GM23338 (cell line): ENCODE data around the gene ATF4. TPM values are rescaled to one million over a fixed set of nuclear protein-coding genes. Genes with fewer than 3 reads are reported as not detected.

ENCODE experiments used
- ATAC-seq: fragments of 200-7000 bp; cut with Tn5 transposase; 3 replicates; pipeline ENCODE4 v1.9.1; 2020
- DNase-seq: peaks from one replicate; pipeline ENCODE4 v3.0.0-alpha.2; 2015; ENCODE audit warnings: low spot score
- H2AFZ ChIP-seq: fragments of 200-600 bp; sonication (generic); 2 replicates; pipeline ENCODE4 v1.8.0; 2016; ENCODE audit warnings: antibody characterized with exemption, mild to moderate bottlenecking, moderate library complexity
- H3F3A ChIP-seq: fragments of 200-600 bp; sonication (generic); replicated peaks from 2 replicates; pipeline ENCODE4 v1.8.0; 2017; ENCODE audit warnings: antibody characterized with exemption, mixed run types, low read depth
- H3K27ac ChIP-seq: fragments of 200-600 bp; sonication (generic); 2 replicates; pipeline ENCODE4 v1.6.1; 2016; ENCODE audit warnings: low read depth
- H3K27me3 ChIP-seq: fragments of 200-600 bp; sonication (generic); 2 replicates; pipeline ENCODE4 v1.8.0; 2016; ENCODE audit warnings: mild to moderate bottlenecking, mixed run types, moderate library complexity; ENCODE audit not compliant: insufficient read depth
- H3K36me3 ChIP-seq: fragments of 200-600 bp; sonication (generic); 2 replicates; pipeline ENCODE4 v1.8.0; 2016; ENCODE audit warnings: mild to moderate bottlenecking; ENCODE audit not compliant: insufficient read depth
- H3K4me1 ChIP-seq: fragments of 200-600 bp; sonication (generic); 2 replicates; pipeline ENCODE4 v1.8.0; 2016; ENCODE audit warnings: mild to moderate bottlenecking, moderate library complexity; ENCODE audit not compliant: insufficient read depth
- H3K4me2 ChIP-seq: fragments of 200-600 bp; sonication (generic); 2 replicates; pipeline ENCODE4 v1.7.1; 2017; ENCODE audit warnings: mixed run types
- H3K4me3 ChIP-seq: fragments of 200-600 bp; sonication (generic); 2 replicates; pipeline ENCODE4 v1.6.1; 2016; ENCODE audit warnings: mixed run types
- H3K79me2 ChIP-seq: fragments of 200-600 bp; sonication (generic); replicated peaks from 2 replicates; pipeline ENCODE4 v1.8.0; 2017; ENCODE audit warnings: mild to moderate bottlenecking; ENCODE audit not compliant: insufficient read depth
- H3K9me2 ChIP-seq: fragments of 200-600 bp; sonication (generic); 2 replicates; pipeline ENCODE4 v1.8.0; 2017; ENCODE audit not compliant: insufficient read depth
- H4K20me1 ChIP-seq: fragments of 200-600 bp; sonication (generic); replicated peaks from 2 replicates; pipeline ENCODE4 v1.8.0; 2017; ENCODE audit warnings: mild to moderate bottlenecking; ENCODE audit not compliant: insufficient read depth
- H3K27ac Mint-ChIP-seq: 2 replicates; pipeline ENCODE4 v1.8.0; 2020; ENCODE audit warnings: inconsistent platforms, mild to moderate bottlenecking, moderate library complexity, mixed read lengths
- H3K27me3 Mint-ChIP-seq: 3 replicates; pipeline ENCODE4 v1.8.0; 2022; ENCODE audit warnings: low read depth, mild to moderate bottlenecking, moderate library complexity, mixed read lengths, inconsistent platforms; ENCODE audit not compliant: insufficient read depth, poor library complexity
- H3K36me3 Mint-ChIP-seq: 3 replicates; pipeline ENCODE4 v1.8.0; 2021; ENCODE audit warnings: low read depth, mild to moderate bottlenecking, inconsistent platforms, moderate library complexity, mixed read lengths
- H3K4me1 Mint-ChIP-seq: 3 replicates; pipeline ENCODE4 v1.8.0; 2020; ENCODE audit warnings: mild to moderate bottlenecking, inconsistent platforms, mixed read lengths
- H3K4me3 Mint-ChIP-seq: 3 replicates; pipeline ENCODE4 v1.8.0; 2021; ENCODE audit warnings: moderate library complexity, mild to moderate bottlenecking, inconsistent platforms, mixed read lengths
- H3K9me3 Mint-ChIP-seq: 3 replicates; pipeline ENCODE4 v1.8.0; 2020; ENCODE audit warnings: moderate library complexity, mild to moderate bottlenecking, inconsistent platforms, mixed read lengths
- CREB1 ChIP-seq: fragments of 250-450 bp; sonication (Bioruptor Pico); IDR thresholded peaks from 2 replicates; pipeline ENCODE4 v1.5.0; 2020; ENCODE audit warnings: low read depth, mild to moderate bottlenecking, moderate library complexity
- EZH2phosphoT487 ChIP-seq: fragments of 200-600 bp; sonication (generic); IDR thresholded peaks from one replicate; pipeline ENCODE4 v1.8.1; 2018; ENCODE audit warnings: antibody characterized with exemption; ENCODE audit not compliant: unreplicated experiment
- NANOG ChIP-seq: IDR thresholded peaks from 2 replicates; pipeline ENCODE4 v1.6.1; 2016; ENCODE audit warnings: antibody characterized with exemption, borderline replicate concordance
- POLR2AphosphoS5 ChIP-seq: IDR thresholded peaks from 2 replicates; pipeline ENCODE4 v1.6.1; 2016; ENCODE audit warnings: antibody characterized with exemption, low read depth
- STAT1 ChIP-seq: IDR thresholded peaks from one replicate; pipeline ENCODE4 v1.6.1; 2016; ENCODE audit warnings: antibody characterized with exemption; ENCODE audit not compliant: unreplicated experiment
- ZNF114 ChIP-seq: fragments of 250-450 bp; sonication (Bioruptor Pico); IDR thresholded peaks from 2 replicates; pipeline ENCODE4 v1.5.0; 2020; ENCODE audit warnings: mild to moderate bottlenecking, moderate library complexity
- ZNF331 ChIP-seq: fragments of 250-450 bp; sonication (Bioruptor Pico); IDR thresholded peaks from 2 replicates; pipeline ENCODE4 v1.5.0; 2020; ENCODE audit warnings: low read depth, mild to moderate bottlenecking, moderate library complexity
- polyA plus RNA-seq: library from polyadenylated mRNA; unstranded; fragments of >200 nt; fragmentation: Nextera tagmentation; extraction: Ambion mirVana; gene quantifications from 2 replicates; pipeline ENCODE4 v1.2.1, GENCODE V29; 2016
- total RNA-seq: library from RNA; depleted of rRNA; stranded (reverse); fragments of >200 nt; shearing (Covaris generic); gene quantifications from 2 replicates; pipeline ENCODE4 v1.2.3, GENCODE V29; 2014
- TF ChIP-seq, protein P1 (sequence below): IDR thresholded peaks from one replicate; pipeline ENCODE4 v1.6.1; 2018; ENCODE audit warnings: antibody characterized with exemption; ENCODE audit not compliant: unreplicated experiment
- TF ChIP-seq, protein P2 (sequence below): IDR thresholded peaks from 2 replicates; pipeline ENCODE4 v1.6.1; 2016; ENCODE audit warnings: antibody characterized with exemption
- TF ChIP-seq, protein P3 (sequence below), 2 experiments: fragments of 200-600 bp in 1 of 2; sonication (generic) in 1 of 2; conservative IDR thresholded peaks; 2 replicates each; pipeline versions ENCODE4 v1.5.1 to v1.6.1; 2016 to 2017; ENCODE audit warnings: antibody characterized with exemption in 2 of 2, low read depth in 2 of 2, mild to moderate bottlenecking in 2 of 2, moderate library complexity in 1 of 2

Gene ATF4
- total and polyA plus RNA-seq, 2 experiments from 2014 or later: 446 to 553 TPM

DNA sequence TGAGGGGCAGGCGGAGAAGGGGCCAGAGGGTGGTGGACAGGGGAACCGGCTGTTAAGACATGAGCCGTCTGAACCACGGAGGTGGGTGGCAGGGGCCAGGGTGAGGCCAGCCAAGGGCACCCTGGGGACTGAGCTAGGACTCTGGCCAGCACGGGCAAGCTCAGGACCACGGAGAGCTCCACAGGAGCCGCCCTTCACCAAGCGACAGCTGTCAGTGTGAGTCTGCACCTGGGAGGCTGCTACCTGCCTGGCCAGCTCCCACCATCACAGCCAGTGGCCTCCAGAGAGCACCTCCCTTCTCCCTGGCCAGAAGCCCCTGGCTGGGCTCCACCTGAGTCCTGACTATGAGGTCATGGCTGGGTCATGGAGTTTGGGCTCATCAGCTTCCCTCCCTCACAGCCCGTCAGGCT is 41.9 kb upstream of the ATF4 start:
- ATAC-seq: peak; percentile 75
- H3K27me3 ChIP-seq: no peaks in the 10 kb centered on the region
- H3K27me3 Mint-ChIP-seq: peaks cover 7% of the 10 kb centered on the region
- H3K4me1 ChIP-seq: peaks cover 17% of the 10 kb centered on the region
- H3K79me2 ChIP-seq: no peaks in the 10 kb centered on the region
- H2AFZ ChIP-seq: no peak overlapping the region
- no peaks in the 10 kb centered on the region; the same call in 2 of the 3 replicates for H3K36me3 Mint-ChIP-seq
- 0 out of 2 replicates have a peak, but pooled peaks cover 6% of the 10 kb centered on the region for H3F3A ChIP-seq
- no peaks in the 10 kb centered on the region for H3K36me3 ChIP-seq
- peaks cover 7% of the 10 kb centered on the region; the same call in 1 of the 2 replicates for H4K20me1 ChIP-seq
- TF ChIP-seq STAT1 (no peak), ZNF331 (CRISPR knock-in tag) (no peak), NANOG (no peak), CREB1 (CRISPR knock-in tag) (no peak), EZH2phosphoT487 (no peak), ZNF114 (CRISPR knock-in tag) (no peak)
- TF ChIP-seq, protein P1, sequence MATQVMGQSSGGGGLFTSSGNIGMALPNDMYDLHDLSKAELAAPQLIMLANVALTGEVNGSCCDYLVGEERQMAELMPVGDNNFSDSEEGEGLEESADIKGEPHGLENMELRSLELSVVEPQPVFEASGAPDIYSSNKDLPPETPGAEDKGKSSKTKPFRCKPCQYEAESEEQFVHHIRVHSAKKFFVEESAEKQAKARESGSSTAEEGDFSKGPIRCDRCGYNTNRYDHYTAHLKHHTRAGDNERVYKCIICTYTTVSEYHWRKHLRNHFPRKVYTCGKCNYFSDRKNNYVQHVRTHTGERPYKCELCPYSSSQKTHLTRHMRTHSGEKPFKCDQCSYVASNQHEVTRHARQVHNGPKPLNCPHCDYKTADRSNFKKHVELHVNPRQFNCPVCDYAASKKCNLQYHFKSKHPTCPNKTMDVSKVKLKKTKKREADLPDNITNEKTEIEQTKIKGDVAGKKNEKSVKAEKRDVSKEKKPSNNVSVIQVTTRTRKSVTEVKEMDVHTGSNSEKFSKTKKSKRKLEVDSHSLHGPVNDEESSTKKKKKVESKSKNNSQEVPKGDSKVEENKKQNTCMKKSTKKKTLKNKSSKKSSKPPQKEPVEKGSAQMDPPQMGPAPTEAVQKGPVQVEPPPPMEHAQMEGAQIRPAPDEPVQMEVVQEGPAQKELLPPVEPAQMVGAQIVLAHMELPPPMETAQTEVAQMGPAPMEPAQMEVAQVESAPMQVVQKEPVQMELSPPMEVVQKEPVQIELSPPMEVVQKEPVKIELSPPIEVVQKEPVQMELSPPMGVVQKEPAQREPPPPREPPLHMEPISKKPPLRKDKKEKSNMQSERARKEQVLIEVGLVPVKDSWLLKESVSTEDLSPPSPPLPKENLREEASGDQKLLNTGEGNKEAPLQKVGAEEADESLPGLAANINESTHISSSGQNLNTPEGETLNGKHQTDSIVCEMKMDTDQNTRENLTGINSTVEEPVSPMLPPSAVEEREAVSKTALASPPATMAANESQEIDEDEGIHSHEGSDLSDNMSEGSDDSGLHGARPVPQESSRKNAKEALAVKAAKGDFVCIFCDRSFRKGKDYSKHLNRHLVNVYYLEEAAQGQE: peak; percentile 88
- TF ChIP-seq, protein P2, sequence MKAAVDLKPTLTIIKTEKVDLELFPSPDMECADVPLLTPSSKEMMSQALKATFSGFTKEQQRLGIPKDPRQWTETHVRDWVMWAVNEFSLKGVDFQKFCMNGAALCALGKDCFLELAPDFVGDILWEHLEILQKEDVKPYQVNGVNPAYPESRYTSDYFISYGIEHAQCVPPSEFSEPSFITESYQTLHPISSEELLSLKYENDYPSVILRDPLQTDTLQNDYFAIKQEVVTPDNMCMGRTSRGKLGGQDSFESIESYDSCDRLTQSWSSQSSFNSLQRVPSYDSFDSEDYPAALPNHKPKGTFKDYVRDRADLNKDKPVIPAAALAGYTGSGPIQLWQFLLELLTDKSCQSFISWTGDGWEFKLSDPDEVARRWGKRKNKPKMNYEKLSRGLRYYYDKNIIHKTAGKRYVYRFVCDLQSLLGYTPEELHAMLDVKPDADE: no peak
- H3K9me2 ChIP-seq: no peaks in the 10 kb centered on the region
- no peak overlapping the region for H3K4me3 Mint-ChIP-seq
- H3K4me3 ChIP-seq: no peak overlapping the region
- no peak overlapping the region for H3K27ac ChIP-seq
- no peak overlapping the region for H3K27ac Mint-ChIP-seq
- peak; percentile 80 for DNase-seq
- peaks cover 31% of the 10 kb centered on the region for H3K4me1 Mint-ChIP-seq
- H3K4me2 ChIP-seq: no peak overlapping the region
- H3K9me3 Mint-ChIP-seq: no peaks in the 10 kb centered on the region; the same call in 2 of the 3 replicates

DNA sequence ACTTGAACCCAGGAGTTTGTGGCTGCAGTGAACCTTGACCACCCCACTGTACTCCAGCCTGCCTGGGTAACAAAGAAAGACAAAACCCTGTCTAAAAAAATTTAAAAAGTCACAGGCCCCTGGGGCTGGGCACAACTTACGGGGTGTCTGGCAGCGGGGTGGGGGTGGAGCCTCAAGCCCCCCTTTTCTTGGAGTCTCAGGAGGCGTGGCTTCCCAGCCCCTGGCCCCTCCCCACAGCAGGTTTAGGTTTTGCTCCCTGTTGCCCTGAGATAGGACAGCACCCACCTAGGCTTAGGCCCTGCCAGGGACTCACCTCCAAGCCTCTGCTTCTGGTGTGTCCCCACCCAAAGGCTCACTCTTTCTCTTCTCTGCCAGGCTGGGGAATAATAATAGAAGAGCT is 41.1 kb upstream of the ATF4 start:
- Mint-ChIP-seq H3K4me3 (no peak overlapping the region), H3K36me3 (no peaks in the 10 kb centered on the region; the same call in 2 of the 3 replicates), H3K9me3 (no peaks in the 10 kb centered on the region; the same call in 2 of the 3 replicates), H3K27me3 (peaks cover 7% of the 10 kb centered on the region), H3K27ac (no peak overlapping the region), H3K4me1 (peaks cover 24% of the 10 kb centered on the region)
- peaks cover 7% of the 10 kb centered on the region; the same call in 1 of the 2 replicates for H4K20me1 ChIP-seq
- H3K9me2 ChIP-seq: no peaks in the 10 kb centered on the region
- H3K4me1 ChIP-seq: peaks cover 16% of the 10 kb centered on the region
- no peak overlapping the region for H3K4me2 ChIP-seq
- H3K4me3 ChIP-seq: no peak overlapping the region
- no peak for DNase-seq
- H2AFZ ChIP-seq: no peak overlapping the region
- 0 out of 2 replicates have a peak, but pooled peaks cover 3% of the 10 kb centered on the region for H3F3A ChIP-seq
- ATAC-seq: no peak
- H3K27me3 ChIP-seq: no peaks in the 10 kb centered on the region
- no peaks in the 10 kb centered on the region for H3K79me2 ChIP-seq
- H3K36me3 ChIP-seq: no peaks in the 10 kb centered on the region
- no peak overlapping the region for H3K27ac ChIP-seq
- TF ChIP-seq POLR2AphosphoS5 (no peak), ZNF114 (CRISPR knock-in tag) (no peak), ZNF331 (CRISPR knock-in tag) (no peak)
- TF ChIP-seq, protein P3, sequence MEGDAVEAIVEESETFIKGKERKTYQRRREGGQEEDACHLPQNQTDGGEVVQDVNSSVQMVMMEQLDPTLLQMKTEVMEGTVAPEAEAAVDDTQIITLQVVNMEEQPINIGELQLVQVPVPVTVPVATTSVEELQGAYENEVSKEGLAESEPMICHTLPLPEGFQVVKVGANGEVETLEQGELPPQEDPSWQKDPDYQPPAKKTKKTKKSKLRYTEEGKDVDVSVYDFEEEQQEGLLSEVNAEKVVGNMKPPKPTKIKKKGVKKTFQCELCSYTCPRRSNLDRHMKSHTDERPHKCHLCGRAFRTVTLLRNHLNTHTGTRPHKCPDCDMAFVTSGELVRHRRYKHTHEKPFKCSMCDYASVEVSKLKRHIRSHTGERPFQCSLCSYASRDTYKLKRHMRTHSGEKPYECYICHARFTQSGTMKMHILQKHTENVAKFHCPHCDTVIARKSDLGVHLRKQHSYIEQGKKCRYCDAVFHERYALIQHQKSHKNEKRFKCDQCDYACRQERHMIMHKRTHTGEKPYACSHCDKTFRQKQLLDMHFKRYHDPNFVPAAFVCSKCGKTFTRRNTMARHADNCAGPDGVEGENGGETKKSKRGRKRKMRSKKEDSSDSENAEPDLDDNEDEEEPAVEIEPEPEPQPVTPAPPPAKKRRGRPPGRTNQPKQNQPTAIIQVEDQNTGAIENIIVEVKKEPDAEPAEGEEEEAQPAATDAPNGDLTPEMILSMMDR (conservative IDR thresholded peaks at IDR 0.05; ENCODE audit: low read depth in 2 of 2): no peak
- TF ChIP-seq, protein P1: no peak
